ENCODE measurements around the gene TEPSIN. TPM values are rescaled to one million over a fixed set of nuclear protein-coding genes. Genes with fewer than 3 reads are reported as not detected.
A peak's percentile ranks its signal among the peaks of the same experiment; 100 is the strongest.

The TEPSIN gene
- total and polyA plus RNA-seq, 2 of the 8 experiments (the other 6 are each of a cell fraction or from before 2014, with no cell fraction given), result 22.9 to 28.0 TPM

GRCh38 chr17:81248649-81249048, 9.8 kb upstream of the TEPSIN start (continued):
- TF ChIP-seq, protein P1, sequence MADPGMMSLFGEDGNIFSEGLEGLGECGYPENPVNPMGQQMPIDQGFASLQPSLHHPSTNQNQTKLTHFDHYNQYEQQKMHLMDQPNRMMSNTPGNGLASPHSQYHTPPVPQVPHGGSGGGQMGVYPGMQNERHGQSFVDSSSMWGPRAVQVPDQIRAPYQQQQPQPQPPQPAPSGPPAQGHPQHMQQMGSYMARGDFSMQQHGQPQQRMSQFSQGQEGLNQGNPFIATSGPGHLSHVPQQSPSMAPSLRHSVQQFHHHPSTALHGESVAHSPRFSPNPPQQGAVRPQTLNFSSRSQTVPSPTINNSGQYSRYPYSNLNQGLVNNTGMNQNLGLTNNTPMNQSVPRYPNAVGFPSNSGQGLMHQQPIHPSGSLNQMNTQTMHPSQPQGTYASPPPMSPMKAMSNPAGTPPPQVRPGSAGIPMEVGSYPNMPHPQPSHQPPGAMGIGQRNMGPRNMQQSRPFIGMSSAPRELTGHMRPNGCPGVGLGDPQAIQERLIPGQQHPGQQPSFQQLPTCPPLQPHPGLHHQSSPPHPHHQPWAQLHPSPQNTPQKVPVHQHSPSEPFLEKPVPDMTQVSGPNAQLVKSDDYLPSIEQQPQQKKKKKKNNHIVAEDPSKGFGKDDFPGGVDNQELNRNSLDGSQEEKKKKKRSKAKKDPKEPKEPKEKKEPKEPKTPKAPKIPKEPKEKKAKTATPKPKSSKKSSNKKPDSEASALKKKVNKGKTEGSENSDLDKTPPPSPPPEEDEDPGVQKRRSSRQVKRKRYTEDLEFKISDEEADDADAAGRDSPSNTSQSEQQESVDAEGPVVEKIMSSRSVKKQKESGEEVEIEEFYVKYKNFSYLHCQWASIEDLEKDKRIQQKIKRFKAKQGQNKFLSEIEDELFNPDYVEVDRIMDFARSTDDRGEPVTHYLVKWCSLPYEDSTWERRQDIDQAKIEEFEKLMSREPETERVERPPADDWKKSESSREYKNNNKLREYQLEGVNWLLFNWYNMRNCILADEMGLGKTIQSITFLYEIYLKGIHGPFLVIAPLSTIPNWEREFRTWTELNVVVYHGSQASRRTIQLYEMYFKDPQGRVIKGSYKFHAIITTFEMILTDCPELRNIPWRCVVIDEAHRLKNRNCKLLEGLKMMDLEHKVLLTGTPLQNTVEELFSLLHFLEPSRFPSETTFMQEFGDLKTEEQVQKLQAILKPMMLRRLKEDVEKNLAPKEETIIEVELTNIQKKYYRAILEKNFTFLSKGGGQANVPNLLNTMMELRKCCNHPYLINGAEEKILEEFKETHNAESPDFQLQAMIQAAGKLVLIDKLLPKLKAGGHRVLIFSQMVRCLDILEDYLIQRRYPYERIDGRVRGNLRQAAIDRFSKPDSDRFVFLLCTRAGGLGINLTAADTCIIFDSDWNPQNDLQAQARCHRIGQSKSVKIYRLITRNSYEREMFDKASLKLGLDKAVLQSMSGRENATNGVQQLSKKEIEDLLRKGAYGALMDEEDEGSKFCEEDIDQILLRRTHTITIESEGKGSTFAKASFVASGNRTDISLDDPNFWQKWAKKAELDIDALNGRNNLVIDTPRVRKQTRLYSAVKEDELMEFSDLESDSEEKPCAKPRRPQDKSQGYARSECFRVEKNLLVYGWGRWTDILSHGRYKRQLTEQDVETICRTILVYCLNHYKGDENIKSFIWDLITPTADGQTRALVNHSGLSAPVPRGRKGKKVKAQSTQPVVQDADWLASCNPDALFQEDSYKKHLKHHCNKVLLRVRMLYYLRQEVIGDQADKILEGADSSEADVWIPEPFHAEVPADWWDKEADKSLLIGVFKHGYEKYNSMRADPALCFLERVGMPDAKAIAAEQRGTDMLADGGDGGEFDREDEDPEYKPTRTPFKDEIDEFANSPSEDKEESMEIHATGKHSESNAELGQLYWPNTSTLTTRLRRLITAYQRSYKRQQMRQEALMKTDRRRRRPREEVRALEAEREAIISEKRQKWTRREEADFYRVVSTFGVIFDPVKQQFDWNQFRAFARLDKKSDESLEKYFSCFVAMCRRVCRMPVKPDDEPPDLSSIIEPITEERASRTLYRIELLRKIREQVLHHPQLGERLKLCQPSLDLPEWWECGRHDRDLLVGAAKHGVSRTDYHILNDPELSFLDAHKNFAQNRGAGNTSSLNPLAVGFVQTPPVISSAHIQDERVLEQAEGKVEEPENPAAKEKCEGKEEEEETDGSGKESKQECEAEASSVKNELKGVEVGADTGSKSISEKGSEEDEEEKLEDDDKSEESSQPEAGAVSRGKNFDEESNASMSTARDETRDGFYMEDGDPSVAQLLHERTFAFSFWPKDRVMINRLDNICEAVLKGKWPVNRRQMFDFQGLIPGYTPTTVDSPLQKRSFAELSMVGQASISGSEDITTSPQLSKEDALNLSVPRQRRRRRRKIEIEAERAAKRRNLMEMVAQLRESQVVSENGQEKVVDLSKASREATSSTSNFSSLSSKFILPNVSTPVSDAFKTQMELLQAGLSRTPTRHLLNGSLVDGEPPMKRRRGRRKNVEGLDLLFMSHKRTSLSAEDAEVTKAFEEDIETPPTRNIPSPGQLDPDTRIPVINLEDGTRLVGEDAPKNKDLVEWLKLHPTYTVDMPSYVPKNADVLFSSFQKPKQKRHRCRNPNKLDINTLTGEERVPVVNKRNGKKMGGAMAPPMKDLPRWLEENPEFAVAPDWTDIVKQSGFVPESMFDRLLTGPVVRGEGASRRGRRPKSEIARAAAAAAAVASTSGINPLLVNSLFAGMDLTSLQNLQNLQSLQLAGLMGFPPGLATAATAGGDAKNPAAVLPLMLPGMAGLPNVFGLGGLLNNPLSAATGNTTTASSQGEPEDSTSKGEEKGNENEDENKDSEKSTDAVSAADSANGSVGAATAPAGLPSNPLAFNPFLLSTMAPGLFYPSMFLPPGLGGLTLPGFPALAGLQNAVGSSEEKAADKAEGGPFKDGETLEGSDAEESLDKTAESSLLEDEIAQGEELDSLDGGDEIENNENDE (IDR thresholded peaks at IDR 0.05; ENCODE audit: insufficient replicate concordance, low read length), result no peak
- TF ChIP-seq MAFK (IDR thresholded peaks at IDR 0.05; ENCODE audit: low read depth, low read length) (peak; percentile 28; the same call in 1 of the 2 replicates), BACH1 (IDR thresholded peaks at IDR 0.05; ENCODE audit: low read length) (no peak)

All from H1 (cell line).